A549 (cell line): Measurements from ENCODE around the gene TRABD.

Source experiments
- BHLHE40 ChIP-seq: IDR thresholded peaks from 2 replicates; pipeline ENCODE4 v1.6.1; 2012; ENCODE audit warnings: low read depth, low read length, inconsistent platforms
- CBX8 ChIP-seq: fragments of 200-600 bp; sonication (generic); IDR thresholded peaks from 2 replicates; pipeline ENCODE4 v1.6.1; 2016
- EP300 ChIP-seq, 2 experiments: fragments of >200 bp; sonication (Bioruptor Twin); formaldehyde crosslinking; IDR thresholded peaks; 2 replicates in 1 of 2; 3 replicates in 1 of 2; pipeline ENCODE4 v1.6.1; 2016 to 2017
- KDM1A ChIP-seq: fragments of 200-600 bp; sonication (generic); IDR thresholded peaks from 2 replicates; pipeline ENCODE4 v1.6.1; 2016; ENCODE audit warnings: low read depth, mild to moderate bottlenecking
- MAFK ChIP-seq: fragments of 450-650 bp; IDR thresholded peaks from 2 replicates; pipeline ENCODE4 v1.6.1; 2014; ENCODE audit not compliant: partially characterized antibody
- MYC ChIP-seq: IDR thresholded peaks from 2 replicates; pipeline ENCODE4 v1.6.1; 2012; ENCODE audit warnings: mild to moderate bottlenecking, inconsistent platforms, low read length, improper control_type of control experiment, borderline replicate concordance
- POLR2A ChIP-seq: IDR thresholded peaks from 2 replicates; pipeline ENCODE4 v1.6.1; 2012; ENCODE audit warnings: mild to moderate bottlenecking, low read length
- RAD21 ChIP-seq, 2 experiments: fragments of >200 bp in 1 of 2; sonication (Bioruptor Twin) in 1 of 2; formaldehyde crosslinking in 1 of 2; IDR thresholded peaks in 1 of 2; conservative IDR thresholded peaks in 1 of 2; 2 replicates in 1 of 2; 3 replicates in 1 of 2; pipeline ENCODE4 v1.6.1; 2012 to 2018; ENCODE audit warnings: inconsistent platforms in 1 of 2
- TF ChIP-seq, protein P1 (sequence below): fragments of 150-350 bp; IDR thresholded peaks from 2 replicates; pipeline ENCODE4 v1.6.1; 2014; ENCODE audit warnings: low read depth, mild to moderate bottlenecking, low read length
- TF ChIP-seq, protein P2 (sequence below): fragments of >200 bp; sonication (Bioruptor Twin); formaldehyde crosslinking; IDR thresholded peaks from 3 replicates; pipeline ENCODE4 v1.5.1; 2016
- TF ChIP-seq, protein P3 (sequence below): IDR thresholded peaks from 2 replicates; pipeline ENCODE4 v1.6.1; 2012

DNA sequence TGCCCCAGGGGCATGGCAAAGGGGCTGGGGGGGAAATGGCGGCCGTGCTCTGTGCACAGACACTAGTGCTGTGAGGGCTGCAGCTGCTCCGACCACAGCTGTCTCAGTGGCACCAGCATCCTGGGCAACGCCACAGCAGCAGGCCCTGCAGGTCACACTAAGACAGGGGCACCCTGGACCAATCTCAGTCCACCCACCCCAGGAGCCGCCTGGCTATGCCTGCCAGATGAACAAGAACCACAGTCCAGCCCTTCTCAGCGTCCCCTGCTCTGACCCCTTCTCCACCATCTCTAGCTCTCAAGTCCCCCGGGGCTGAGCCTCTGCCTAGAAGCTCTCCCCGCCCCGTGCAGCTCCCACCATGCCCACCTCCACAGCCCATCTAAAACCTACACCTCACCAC lies 42.7 kb downstream of the TRABD start:
- no peak for TF ChIP-seq POLR2A
- no peak for TF ChIP-seq CBX8
- TF ChIP-seq, protein P1, sequence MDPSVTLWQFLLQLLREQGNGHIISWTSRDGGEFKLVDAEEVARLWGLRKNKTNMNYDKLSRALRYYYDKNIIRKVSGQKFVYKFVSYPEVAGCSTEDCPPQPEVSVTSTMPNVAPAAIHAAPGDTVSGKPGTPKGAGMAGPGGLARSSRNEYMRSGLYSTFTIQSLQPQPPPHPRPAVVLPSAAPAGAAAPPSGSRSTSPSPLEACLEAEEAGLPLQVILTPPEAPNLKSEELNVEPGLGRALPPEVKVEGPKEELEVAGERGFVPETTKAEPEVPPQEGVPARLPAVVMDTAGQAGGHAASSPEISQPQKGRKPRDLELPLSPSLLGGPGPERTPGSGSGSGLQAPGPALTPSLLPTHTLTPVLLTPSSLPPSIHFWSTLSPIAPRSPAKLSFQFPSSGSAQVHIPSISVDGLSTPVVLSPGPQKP = no peak
- TF ChIP-seq, protein P2, sequence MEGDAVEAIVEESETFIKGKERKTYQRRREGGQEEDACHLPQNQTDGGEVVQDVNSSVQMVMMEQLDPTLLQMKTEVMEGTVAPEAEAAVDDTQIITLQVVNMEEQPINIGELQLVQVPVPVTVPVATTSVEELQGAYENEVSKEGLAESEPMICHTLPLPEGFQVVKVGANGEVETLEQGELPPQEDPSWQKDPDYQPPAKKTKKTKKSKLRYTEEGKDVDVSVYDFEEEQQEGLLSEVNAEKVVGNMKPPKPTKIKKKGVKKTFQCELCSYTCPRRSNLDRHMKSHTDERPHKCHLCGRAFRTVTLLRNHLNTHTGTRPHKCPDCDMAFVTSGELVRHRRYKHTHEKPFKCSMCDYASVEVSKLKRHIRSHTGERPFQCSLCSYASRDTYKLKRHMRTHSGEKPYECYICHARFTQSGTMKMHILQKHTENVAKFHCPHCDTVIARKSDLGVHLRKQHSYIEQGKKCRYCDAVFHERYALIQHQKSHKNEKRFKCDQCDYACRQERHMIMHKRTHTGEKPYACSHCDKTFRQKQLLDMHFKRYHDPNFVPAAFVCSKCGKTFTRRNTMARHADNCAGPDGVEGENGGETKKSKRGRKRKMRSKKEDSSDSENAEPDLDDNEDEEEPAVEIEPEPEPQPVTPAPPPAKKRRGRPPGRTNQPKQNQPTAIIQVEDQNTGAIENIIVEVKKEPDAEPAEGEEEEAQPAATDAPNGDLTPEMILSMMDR = no peak
- TF ChIP-seq MYC = no peak
- TF ChIP-seq KDM1A = no peak
- TF ChIP-seq EP300 (IDR thresholded peaks at IDR 0.05) = no peak
- no peak for TF ChIP-seq MAFK
- TF ChIP-seq BHLHE40 = no peak
- no peak for TF ChIP-seq RAD21 (conservative IDR thresholded peaks at IDR 0.05 in 1 of 2, IDR thresholded peaks at IDR 0.05 in 1 of 2)
- TF ChIP-seq, protein P3, sequence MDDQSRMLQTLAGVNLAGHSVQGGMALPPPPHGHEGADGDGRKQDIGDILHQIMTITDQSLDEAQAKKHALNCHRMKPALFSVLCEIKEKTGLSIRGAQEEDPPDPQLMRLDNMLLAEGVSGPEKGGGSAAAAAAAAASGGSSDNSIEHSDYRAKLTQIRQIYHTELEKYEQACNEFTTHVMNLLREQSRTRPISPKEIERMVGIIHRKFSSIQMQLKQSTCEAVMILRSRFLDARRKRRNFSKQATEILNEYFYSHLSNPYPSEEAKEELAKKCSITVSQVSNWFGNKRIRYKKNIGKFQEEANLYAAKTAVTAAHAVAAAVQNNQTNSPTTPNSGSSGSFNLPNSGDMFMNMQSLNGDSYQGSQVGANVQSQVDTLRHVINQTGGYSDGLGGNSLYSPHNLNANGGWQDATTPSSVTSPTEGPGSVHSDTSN = no peak
